HL-60 (cell line): Measurements from ENCODE around the gene DNM3.

Experiments used
- DNase-seq, 2 experiments: peaks; one replicate each; pipeline ENCODE4 v3.0.0-alpha.2; 2010 to 2020; ENCODE audit warnings: low read depth in 1 of 2, low spot score in 1 of 2
- H3K27ac ChIP-seq: fragments of 250-450 bp; sonication (Bioruptor Pico); replicated peaks from 2 replicates; pipeline ENCODE4 v1.5.1; 2020; ENCODE audit warnings: mild to moderate bottlenecking, moderate library complexity
- H3K27me3 ChIP-seq: fragments of 250-450 bp; sonication (Bioruptor Pico); 2 replicates; pipeline ENCODE4 v1.5.1; 2021; ENCODE audit warnings: mild to moderate bottlenecking, moderate library complexity; ENCODE audit not compliant: insufficient read depth, poor library complexity, severe bottlenecking
- H3K4me3 ChIP-seq: replicated peaks from 2 replicates; pipeline ENCODE4 v1.5.1; 2011; ENCODE audit warnings: mild to moderate bottlenecking, control low read depth, low read length; ENCODE audit not compliant: insufficient read depth
- CTCF ChIP-seq: IDR thresholded peaks from one replicate; pipeline ENCODE4 v1.5.1; 2011; ENCODE audit warnings: low read length, control low read depth, inconsistent platforms; ENCODE audit not compliant: insufficient read depth
- GABPA ChIP-seq: IDR thresholded peaks from 2 replicates; pipeline ENCODE4 v1.6.1; 2012; ENCODE audit warnings: low read depth
- POLR2AphosphoS5 ChIP-seq: IDR thresholded peaks from 2 replicates; pipeline ENCODE4 v1.6.1; 2012; ENCODE audit warnings: low read depth
- REST ChIP-seq: IDR thresholded peaks from 2 replicates; pipeline ENCODE4 v1.6.1; 2012; ENCODE audit warnings: low read depth; ENCODE audit not compliant: insufficient replicate concordance
- SPI1 ChIP-seq: IDR thresholded peaks from 2 replicates; pipeline ENCODE4 v1.6.1; 2012; ENCODE audit warnings: low read depth, mild to moderate bottlenecking, borderline replicate concordance

The DNM3 gene

GRCh38 chr1:172308577-172308976 is 467.3 kb downstream of the DNM3 start:
- H3K27ac ChIP-seq = no peak overlapping the region

GRCh38 chr1:172320733-172321132 is 479.4 kb downstream of the DNM3 start:
- Histone ChIP-seq H3K4me3 (no peak overlapping the region), H3K27me3 (peaks cover 3% of the 10 kb centered on the region), H3K27ac (no peak overlapping the region)
- DNase-seq = no peak
- TF ChIP-seq CTCF (no peak), POLR2AphosphoS5 (no peak), GABPA (no peak), SPI1 (no peak), REST (no peak)

More at GRCh38 chr1:172308577-172308976, 467.3 kb downstream of the DNM3 start:
- H3K4me3 ChIP-seq = no peak overlapping the region
- no peaks in the 10 kb centered on the region for H3K27me3 ChIP-seq
- DNase-seq = no peak
- TF ChIP-seq REST = no peak
- no peak for TF ChIP-seq SPI1
- TF ChIP-seq CTCF = no peak
- TF ChIP-seq POLR2AphosphoS5 = no peak
- no peak for TF ChIP-seq GABPA

- peaks cover 3% of the 10 kb centered on the region for H3K27me3 ChIP-seq
- no peak for DNase-seq
- H3K27ac ChIP-seq = no peak overlapping the region
- TF ChIP-seq POLR2AphosphoS5 (no peak), GABPA (no peak), CTCF (no peak), SPI1 (no peak)
- H3K4me3 ChIP-seq = no peak overlapping the region
Observed at GRCh38 chr1:172321451-172321850, 480.2 kb downstream of the DNM3 start.
